Measurements from ENCODE around the gene TST.

The TST gene

DNA sequence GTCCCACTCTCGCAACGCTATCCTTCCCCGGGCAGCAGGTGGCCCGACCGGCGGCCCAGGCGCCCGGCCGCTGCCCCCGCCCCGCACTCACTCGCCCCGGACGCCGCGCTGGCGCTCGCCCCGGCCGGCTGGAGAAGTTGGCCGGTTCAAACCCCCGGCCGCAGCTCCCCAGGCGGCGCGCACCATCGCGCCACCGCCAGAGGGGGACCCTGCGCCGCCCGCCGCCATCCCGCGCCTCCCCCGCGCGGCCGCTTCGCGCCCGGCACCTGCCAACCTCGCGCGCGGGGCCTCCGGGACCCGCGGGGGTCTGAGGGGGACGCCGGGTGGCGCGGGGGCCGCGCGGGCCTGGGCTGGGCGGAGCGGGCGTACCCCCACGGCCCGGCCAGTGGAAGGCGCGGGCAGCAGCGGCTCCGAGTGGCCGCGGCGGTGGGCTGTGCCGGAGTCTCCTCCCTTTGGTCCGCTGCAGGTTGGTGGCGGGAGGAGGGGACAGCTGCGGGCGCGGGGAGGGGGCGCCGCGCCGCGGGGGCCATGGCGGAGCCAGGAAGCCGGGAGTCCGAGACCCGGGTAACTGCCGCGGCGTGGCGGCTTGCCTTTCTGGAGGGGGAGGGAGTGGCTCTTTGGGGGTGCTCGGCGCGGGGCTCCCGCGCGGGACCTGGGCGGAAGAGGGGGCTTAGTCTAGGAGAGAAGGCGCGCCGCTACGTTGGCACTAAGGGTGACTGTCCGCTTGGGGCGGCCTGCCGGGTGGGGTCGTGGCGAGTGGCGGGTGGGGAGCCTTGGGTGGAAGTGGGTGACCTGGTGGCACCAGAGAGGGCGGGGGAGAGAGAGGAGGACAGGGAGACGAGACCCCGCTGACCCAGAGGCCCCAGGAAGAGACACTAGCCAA, at the start of gene TST, which contains the start of gene MPST:
TSS of gene TST (minus strand) at position 139 of the 883 bp plus-strand sequence. CDS start 715 bp downstream, outside the sequence.
TSS of gene MPST (plus strand) at position 434 of the 883 bp plus-strand sequence. CDS start at position 529, 95 bp downstream.
- DNase-seq (ENCODE audit: low read depth): no peak
- TF ChIP-seq, protein P1, sequence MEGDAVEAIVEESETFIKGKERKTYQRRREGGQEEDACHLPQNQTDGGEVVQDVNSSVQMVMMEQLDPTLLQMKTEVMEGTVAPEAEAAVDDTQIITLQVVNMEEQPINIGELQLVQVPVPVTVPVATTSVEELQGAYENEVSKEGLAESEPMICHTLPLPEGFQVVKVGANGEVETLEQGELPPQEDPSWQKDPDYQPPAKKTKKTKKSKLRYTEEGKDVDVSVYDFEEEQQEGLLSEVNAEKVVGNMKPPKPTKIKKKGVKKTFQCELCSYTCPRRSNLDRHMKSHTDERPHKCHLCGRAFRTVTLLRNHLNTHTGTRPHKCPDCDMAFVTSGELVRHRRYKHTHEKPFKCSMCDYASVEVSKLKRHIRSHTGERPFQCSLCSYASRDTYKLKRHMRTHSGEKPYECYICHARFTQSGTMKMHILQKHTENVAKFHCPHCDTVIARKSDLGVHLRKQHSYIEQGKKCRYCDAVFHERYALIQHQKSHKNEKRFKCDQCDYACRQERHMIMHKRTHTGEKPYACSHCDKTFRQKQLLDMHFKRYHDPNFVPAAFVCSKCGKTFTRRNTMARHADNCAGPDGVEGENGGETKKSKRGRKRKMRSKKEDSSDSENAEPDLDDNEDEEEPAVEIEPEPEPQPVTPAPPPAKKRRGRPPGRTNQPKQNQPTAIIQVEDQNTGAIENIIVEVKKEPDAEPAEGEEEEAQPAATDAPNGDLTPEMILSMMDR (IDR thresholded peaks at IDR 0.05; ENCODE audit: low read depth, low read length, missing control alignments): no peak
- H3K4me3 ChIP-seq (ENCODE audit: low read depth, low read length): peak within 1 kb of the TSS; percentile 85

DNA sequence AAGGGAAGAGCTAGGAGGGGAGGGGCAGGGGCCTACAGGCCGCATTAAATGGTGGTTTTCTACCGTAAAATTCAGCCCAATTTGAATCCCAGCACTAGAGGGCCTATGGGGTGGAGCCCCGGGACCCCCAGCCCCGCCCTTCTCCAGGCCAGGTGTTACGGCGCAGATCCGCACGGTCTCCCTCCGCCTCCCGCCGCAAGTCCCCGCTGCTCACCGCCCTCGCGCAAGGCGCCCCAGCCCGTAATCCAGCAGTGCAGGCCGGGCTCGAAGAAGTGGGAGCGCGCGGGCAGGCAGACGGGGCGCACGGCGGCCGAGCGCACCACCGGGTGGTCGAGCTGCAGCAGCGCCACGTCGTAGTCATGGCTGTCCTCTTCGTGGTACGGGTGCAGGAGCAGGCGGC, 49.6 kb upstream of the TST start:
- no peak for DNase-seq (ENCODE audit: low read depth)
- no peak overlapping the region for H3K4me3 ChIP-seq (ENCODE audit: low read depth, low read length)
- TF ChIP-seq, protein P1 (IDR thresholded peaks at IDR 0.05; ENCODE audit: low read depth, low read length, missing control alignments): no peak

DNA sequence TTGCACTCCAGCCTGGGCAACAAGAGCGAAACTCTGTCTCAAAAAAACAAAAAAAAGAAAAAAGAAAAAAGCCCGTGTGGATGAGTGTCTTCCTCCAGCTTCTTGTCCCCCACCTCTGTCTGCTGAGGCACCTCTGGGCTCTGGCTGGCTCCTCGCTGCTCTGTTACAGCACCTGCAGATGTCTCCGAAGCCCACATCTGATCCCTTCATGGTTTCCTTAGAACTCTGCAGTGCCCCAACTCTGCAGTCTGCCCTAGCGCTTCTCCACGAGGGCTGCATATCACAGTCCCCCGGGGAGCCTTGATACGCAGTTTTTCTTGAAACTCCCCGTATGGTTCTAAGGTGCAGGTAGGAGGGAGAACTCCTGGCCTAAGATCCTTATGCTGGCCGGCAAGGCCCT, 48.2 kb upstream of the TST start:
- H3K4me3 ChIP-seq (ENCODE audit: low read depth, low read length): no peak overlapping the region
- DNase-seq (ENCODE audit: low read depth): no peak
- TF ChIP-seq, protein P1 (IDR thresholded peaks at IDR 0.05; ENCODE audit: low read depth, low read length, missing control alignments): no peak

DNA sequence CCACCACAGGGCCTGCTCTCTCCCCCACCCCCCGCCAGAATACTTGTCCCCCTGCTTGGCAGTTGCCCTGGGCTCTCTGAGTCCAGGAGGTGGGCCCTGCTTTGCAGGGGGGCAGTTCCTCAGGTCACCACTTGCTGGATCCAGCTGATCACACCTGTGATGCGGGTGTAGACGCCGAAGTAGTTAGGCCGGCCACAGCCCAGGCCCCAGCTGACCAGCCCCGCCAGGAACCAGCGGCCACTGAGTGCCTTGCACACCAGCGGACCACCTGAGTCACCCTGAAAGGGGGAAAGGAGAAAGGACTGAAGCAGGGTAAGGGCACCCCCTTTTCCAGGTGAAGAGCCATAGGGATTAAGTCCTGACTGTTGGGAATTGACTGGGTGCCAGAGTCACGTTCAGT, 46.7 kb upstream of the TST start:
- DNase-seq (ENCODE audit: low read depth): no peak
- TF ChIP-seq, protein P1 (IDR thresholded peaks at IDR 0.05; ENCODE audit: low read depth, low read length, missing control alignments): no peak
- H3K4me3 ChIP-seq (ENCODE audit: low read depth, low read length): no peak overlapping the region

DNA sequence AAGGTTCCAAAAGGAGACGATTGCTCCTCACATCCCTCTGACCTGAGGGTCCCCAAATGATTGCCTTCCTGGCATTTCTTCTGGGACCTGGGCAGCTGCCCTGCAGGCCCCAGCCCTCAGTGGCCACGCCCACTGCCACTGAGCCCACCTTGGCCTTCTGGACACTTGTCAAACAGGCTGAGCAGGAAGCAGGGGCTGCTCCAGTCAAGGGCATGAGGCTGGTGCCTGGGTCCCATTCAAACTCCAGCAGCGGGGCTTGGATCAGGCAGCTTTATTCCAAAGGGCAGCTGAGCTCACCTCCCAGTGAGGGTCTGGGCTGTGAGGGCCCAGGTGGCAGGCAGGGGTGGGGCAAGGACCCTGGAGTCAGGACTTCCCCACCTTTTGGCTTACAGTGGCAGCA, 45.9 kb upstream of the TST start:
- no peak overlapping the region for H3K4me3 ChIP-seq (ENCODE audit: low read depth, low read length)
- no peak for DNase-seq (ENCODE audit: low read depth)
- TF ChIP-seq, protein P1 (IDR thresholded peaks at IDR 0.05; ENCODE audit: low read depth, low read length, missing control alignments): no peak

DNA sequence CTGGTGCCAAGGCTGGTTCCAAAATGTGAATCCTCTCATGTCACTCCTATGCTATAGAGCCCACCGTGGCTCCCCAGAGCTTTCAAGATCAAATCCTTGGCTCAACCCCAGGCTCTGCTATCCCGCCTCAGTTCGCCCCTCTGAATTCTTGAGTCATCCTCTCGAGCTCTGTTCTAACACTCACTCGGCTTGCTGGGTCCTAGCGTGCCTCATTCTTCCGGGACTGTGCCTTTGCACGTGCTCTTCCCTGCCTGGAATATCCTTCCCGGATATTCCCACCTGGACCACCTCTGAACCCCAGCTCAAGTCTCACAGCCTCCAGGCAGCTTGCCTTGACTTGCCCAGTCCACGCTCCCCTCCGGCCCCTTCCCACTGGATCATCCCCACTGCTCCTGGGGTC, 45.3 kb upstream of the TST start:
- H3K4me3 ChIP-seq (ENCODE audit: low read depth, low read length): no peak overlapping the region
- DNase-seq (ENCODE audit: low read depth): no peak
- TF ChIP-seq, protein P1 (IDR thresholded peaks at IDR 0.05; ENCODE audit: low read depth, low read length, missing control alignments): no peak

Measured in GM12864 (cell line).